Measurements from ENCODE around the gene PERM1.
A peak's percentile ranks its signal among the peaks of the same experiment; 100 is the strongest.

The PERM1 gene

DNA sequence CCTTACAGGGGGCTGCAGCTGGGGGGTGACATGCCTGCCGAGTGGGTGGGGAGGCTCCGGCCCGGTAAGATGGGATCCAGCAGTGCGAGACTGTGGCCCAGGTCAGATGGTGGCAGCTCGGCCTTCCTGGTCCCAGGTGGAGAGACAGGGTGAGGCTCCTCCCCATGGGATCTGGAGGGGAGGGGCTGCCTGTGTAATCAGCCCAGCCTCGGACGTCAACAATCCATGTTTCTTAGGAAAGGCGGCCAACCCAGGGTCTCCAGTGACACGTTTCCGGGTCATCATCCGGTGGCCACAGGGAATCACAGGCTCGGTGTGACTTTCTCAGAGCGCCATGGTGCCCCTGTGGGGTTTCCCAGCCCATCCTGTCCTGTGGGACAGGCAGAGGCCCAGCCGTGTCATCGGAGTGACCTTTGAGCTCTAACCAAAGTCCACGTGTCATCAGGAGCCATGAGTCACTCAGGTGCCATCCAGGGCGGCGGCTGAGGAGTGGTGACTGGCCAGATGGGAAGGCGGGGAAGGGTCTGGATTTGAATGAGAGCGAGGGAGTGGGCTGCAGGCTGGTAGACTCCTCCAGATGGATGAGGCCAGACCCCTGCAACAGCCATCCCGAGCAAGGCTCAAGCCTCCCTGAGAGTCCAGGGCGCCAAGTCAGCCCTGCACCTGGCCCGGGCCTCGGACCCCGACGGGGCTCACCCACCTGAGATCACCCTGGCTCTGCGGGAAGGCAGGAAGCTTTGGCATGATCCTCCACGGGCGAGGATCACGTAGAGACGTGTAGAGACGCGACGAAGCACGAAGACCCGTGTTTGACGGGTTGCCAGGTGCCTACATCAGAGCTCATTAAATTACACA is 24.6 kb upstream of the PERM1 start:
- TF ChIP-seq EZH2phosphoT487 (IDR thresholded peaks at IDR 0.05; ENCODE audit: borderline replicate concordance), result no peak
- TF ChIP-seq, protein P1, sequence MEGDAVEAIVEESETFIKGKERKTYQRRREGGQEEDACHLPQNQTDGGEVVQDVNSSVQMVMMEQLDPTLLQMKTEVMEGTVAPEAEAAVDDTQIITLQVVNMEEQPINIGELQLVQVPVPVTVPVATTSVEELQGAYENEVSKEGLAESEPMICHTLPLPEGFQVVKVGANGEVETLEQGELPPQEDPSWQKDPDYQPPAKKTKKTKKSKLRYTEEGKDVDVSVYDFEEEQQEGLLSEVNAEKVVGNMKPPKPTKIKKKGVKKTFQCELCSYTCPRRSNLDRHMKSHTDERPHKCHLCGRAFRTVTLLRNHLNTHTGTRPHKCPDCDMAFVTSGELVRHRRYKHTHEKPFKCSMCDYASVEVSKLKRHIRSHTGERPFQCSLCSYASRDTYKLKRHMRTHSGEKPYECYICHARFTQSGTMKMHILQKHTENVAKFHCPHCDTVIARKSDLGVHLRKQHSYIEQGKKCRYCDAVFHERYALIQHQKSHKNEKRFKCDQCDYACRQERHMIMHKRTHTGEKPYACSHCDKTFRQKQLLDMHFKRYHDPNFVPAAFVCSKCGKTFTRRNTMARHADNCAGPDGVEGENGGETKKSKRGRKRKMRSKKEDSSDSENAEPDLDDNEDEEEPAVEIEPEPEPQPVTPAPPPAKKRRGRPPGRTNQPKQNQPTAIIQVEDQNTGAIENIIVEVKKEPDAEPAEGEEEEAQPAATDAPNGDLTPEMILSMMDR (conservative IDR thresholded peaks at IDR 0.05; ENCODE audit: low read length), result no peak
- Histone ChIP-seq H3F3A (ENCODE audit: low read depth) (no peaks in the 10 kb centered on the region), H3K9me3 (ENCODE audit: insufficient read depth, low read depth, low read length) (no peaks in the 10 kb centered on the region), H3K4me1 (ENCODE audit: insufficient read depth, low read length, poor library complexity, severe bottlenecking) (peaks cover 42% of the 10 kb centered on the region), H3K27me3 (ENCODE audit: insufficient read depth, low read length, poor library complexity, severe bottlenecking) (no peaks in the 10 kb centered on the region), H3K79me2 (ENCODE audit: insufficient read depth, low read length) (peaks cover 11% of the 10 kb centered on the region; the same call in 1 of the 2 replicates), H3K4me2 (ENCODE audit: low read depth, low read length, poor library complexity, severe bottlenecking) (no peak overlapping the region), H2AFZ (ENCODE audit: low read length) (no peak overlapping the region), H3K4me3 (ENCODE audit: low read length, poor library complexity, severe bottlenecking) (no peak overlapping the region), H3K9me2 (replicated peaks; ENCODE audit: low read depth, low read length) (no peaks in the 10 kb centered on the region), H3K9ac (ENCODE audit: low read depth, low read length, poor library complexity, severe bottlenecking) (peak overlapping the region; percentile 66), H3K36me3 (ENCODE audit: insufficient read depth, low read length) (no peaks in the 10 kb centered on the region), H4K20me1 (ENCODE audit: insufficient read depth, low read length, poor library complexity, severe bottlenecking) (no peaks in the 10 kb centered on the region)

DNA sequence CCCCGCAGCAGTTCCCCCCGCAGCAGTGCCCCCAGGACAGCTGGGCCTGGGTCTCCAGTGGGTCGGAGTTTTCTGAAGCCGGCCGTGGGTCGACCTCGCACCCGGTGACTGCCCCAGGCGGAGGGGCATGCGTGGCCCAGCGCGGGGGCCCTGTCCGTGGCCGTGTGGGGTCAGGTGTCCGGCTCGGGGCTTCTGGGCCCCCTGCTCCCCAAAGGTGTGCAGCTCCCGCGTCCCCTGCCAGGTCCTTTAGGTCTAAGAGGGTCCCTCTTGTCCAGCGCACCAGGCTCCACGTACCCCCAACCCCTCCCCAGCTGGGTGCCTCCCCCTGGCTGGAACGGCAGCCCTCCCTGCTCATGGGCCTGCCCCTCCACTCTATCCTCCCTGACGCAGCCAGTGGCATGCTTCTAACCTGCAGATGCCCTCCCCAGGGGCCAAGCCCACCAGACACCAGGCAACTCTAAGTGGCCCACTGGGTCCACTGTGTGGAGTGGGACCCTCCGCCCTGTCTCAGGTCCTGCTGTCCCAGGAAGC is 23.9 kb upstream of the PERM1 start:
- no peaks in the 10 kb centered on the region for H3K27me3 ChIP-seq (ENCODE audit: insufficient read depth, low read length, poor library complexity, severe bottlenecking)
- peak overlapping the region; percentile 66 for H3K9ac ChIP-seq (ENCODE audit: low read depth, low read length, poor library complexity, severe bottlenecking)
- H3K36me3 ChIP-seq (ENCODE audit: insufficient read depth, low read length), result no peaks in the 10 kb centered on the region
- H3K79me2 ChIP-seq (ENCODE audit: insufficient read depth, low read length), result peaks cover 18% of the 10 kb centered on the region; the same call in 1 of the 2 replicates
- H3K4me2 ChIP-seq (ENCODE audit: low read depth, low read length, poor library complexity, severe bottlenecking), result peak overlapping the region; percentile 86
- TF ChIP-seq, protein P1 (conservative IDR thresholded peaks at IDR 0.05; ENCODE audit: low read length), result no peak
- TF ChIP-seq EZH2phosphoT487 (IDR thresholded peaks at IDR 0.05; ENCODE audit: borderline replicate concordance), result no peak
- peak overlapping the region; percentile 62 for H3K4me3 ChIP-seq (ENCODE audit: low read length, poor library complexity, severe bottlenecking)
- no peaks in the 10 kb centered on the region for H4K20me1 ChIP-seq (ENCODE audit: insufficient read depth, low read length, poor library complexity, severe bottlenecking)
- H2AFZ ChIP-seq (ENCODE audit: low read length), result no peak overlapping the region
- no peaks in the 10 kb centered on the region for H3F3A ChIP-seq (ENCODE audit: low read depth)
- no peaks in the 10 kb centered on the region for H3K9me2 ChIP-seq (replicated peaks; ENCODE audit: low read depth, low read length)
- H3K4me1 ChIP-seq (ENCODE audit: insufficient read depth, low read length, poor library complexity, severe bottlenecking), result peaks cover 49% of the 10 kb centered on the region
- H3K9me3 ChIP-seq (ENCODE audit: insufficient read depth, low read depth, low read length), result no peaks in the 10 kb centered on the region

DNA sequence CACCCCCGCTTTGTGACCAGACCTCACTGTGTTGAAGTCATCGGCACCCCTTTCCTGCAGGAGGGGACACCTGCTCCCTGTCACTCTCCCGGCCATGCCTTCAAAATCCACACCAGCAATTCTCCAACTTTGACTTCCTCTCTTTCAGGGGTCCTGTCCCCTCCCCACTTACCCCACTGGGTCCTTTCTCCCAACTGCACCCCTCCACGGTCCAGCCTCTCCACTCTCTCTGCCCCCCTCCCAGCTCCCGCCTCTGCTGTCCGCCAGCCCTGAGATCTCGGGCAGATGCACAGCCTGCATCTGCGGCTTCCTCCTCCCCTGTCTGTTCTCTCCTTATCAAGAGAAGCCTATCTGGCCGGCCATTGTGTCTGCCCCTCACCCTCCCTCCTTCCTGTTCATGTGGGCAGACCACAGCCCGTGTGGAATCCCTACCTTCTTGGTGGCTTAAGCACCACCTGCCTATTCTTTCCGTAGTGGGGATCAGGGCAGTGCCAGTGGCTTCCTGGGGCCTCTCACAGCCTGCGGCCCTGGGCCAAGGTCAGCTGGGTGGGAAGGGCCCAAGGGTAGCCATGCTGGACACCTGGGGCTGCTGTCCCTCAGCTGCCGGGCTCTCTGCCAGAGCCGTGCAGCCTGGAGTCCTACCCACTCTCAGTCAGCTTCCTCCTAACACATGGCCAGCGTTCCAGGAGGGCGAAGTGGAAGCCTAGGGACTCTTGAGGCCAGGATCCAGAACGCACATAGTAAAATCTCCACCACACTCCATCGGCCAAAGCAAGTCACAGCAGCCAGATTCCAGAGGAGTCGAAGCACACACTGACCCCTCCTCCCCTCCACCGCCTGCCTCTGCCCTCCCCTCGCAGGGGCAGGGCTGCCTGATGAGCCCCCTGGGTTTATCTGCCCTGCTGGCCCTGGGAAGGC is 23.1 kb upstream of the PERM1 start:
- Histone ChIP-seq H3K79me2 (ENCODE audit: insufficient read depth, low read length) (peaks cover 19% of the 10 kb centered on the region; the same call in 1 of the 2 replicates), H3K4me1 (ENCODE audit: insufficient read depth, low read length, poor library complexity, severe bottlenecking) (peaks cover 52% of the 10 kb centered on the region), H3K4me3 (ENCODE audit: low read length, poor library complexity, severe bottlenecking) (peak overlapping the region; percentile 62), H3K36me3 (ENCODE audit: insufficient read depth, low read length) (no peaks in the 10 kb centered on the region), H3K9me2 (replicated peaks; ENCODE audit: low read depth, low read length) (no peaks in the 10 kb centered on the region), H3K4me2 (ENCODE audit: low read depth, low read length, poor library complexity, severe bottlenecking) (peak overlapping the region; percentile 86), H2AFZ (ENCODE audit: low read length) (peak overlapping the region; percentile 3; the same call in 1 of the 2 replicates), H3K27me3 (ENCODE audit: insufficient read depth, low read length, poor library complexity, severe bottlenecking) (no peaks in the 10 kb centered on the region), H3K9ac (ENCODE audit: low read depth, low read length, poor library complexity, severe bottlenecking) (peak overlapping the region; percentile 66), H4K20me1 (ENCODE audit: insufficient read depth, low read length, poor library complexity, severe bottlenecking) (no peaks in the 10 kb centered on the region), H3F3A (ENCODE audit: low read depth) (no peaks in the 10 kb centered on the region), H3K9me3 (ENCODE audit: insufficient read depth, low read depth, low read length) (no peaks in the 10 kb centered on the region)
- no peak for TF ChIP-seq EZH2phosphoT487 (IDR thresholded peaks at IDR 0.05; ENCODE audit: borderline replicate concordance)
- TF ChIP-seq, protein P1 (conservative IDR thresholded peaks at IDR 0.05; ENCODE audit: low read length), result no peak

Data from Loucy (cell line).